WERI-Rb-1 (cell line): ENCODE data around the gene RFTN1.

ENCODE experiments used
- DNase-seq: peaks from one replicate; pipeline ENCODE4 v3.0.0-alpha.2; 2020
- H3K27ac ChIP-seq: fragments of 250-450 bp; sonication (Bioruptor Pico); 2 replicates; pipeline ENCODE4 v1.5.1; 2020; ENCODE audit warnings: mild to moderate bottlenecking, moderate library complexity
- H3K27me3 ChIP-seq: fragments of 250-450 bp; sonication (Bioruptor Pico); 2 replicates; pipeline ENCODE4 v1.5.1; 2021; ENCODE audit warnings: mild to moderate bottlenecking, low read depth, moderate library complexity; ENCODE audit not compliant: insufficient read depth, severe bottlenecking
- H3K36me3 ChIP-seq: fragments of 250-450 bp; sonication (Bioruptor Pico); 2 replicates; pipeline ENCODE4 v1.5.1; 2020; ENCODE audit warnings: mild to moderate bottlenecking, moderate library complexity
- H3K4me3 ChIP-seq: 2 replicates; pipeline ENCODE4 v1.5.1; 2011; ENCODE audit warnings: low read depth, mild to moderate bottlenecking, control low read depth, low read length
- H3K9me3 ChIP-seq: fragments of 250-450 bp; sonication (Bioruptor Pico); 2 replicates; pipeline ENCODE4 v1.5.1; 2021; ENCODE audit warnings: mild to moderate bottlenecking, moderate library complexity; ENCODE audit not compliant: severe bottlenecking
- CTCF ChIP-seq: IDR thresholded peaks from 2 replicates; pipeline ENCODE4 v1.5.1; 2011; ENCODE audit warnings: low read depth, mild to moderate bottlenecking, control low read depth, inconsistent platforms, low read length

The RFTN1 gene

DNA sequence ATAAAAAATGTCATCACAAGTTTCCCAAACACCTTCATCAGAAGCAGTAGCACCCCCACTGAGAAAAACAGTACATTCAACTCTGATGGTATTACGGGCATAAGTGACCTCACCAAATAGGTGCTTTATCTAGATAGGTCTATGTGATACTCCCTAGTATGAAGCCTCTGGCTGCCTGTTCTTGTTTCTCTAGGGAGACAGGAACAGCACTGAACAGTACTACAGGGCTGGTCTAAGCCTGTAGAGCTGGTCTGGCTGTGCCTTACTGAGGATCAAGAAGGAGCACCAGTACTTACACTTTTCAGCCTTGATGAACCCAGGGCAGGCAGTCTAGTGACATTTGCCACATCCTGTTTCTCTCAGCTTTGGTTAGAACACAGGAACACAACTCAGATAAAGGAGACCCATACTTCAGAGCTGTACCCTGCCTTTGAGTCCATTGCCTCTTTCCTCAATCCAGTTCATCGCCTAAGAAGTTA is 212.6 kb downstream of the RFTN1 start:
- no peak for DNase-seq
- H3K36me3 ChIP-seq, result peaks cover 9% of the 10 kb centered on the region
- H3K27ac ChIP-seq, result no peak overlapping the region
- TF ChIP-seq CTCF, result no peak
- H3K9me3 ChIP-seq, result no peaks in the 10 kb centered on the region
- H3K27me3 ChIP-seq, result no peaks in the 10 kb centered on the region
- H3K4me3 ChIP-seq, result no peak overlapping the region

GRCh38 chr3:16300307-16300706 is 213.2 kb downstream of the RFTN1 start:
- no peak for DNase-seq
- H3K27ac ChIP-seq, result no peak overlapping the region
- peaks cover 15% of the 10 kb centered on the region for H3K36me3 ChIP-seq
- H3K4me3 ChIP-seq, result no peak overlapping the region
- no peak for TF ChIP-seq CTCF
- H3K27me3 ChIP-seq, result no peaks in the 10 kb centered on the region
- no peaks in the 10 kb centered on the region for H3K9me3 ChIP-seq

- no peak for TF ChIP-seq CTCF
- H3K27ac ChIP-seq, result no peak overlapping the region
- H3K9me3 ChIP-seq, result no peaks in the 10 kb centered on the region
- no peaks in the 10 kb centered on the region for H3K27me3 ChIP-seq
- DNase-seq, result no peak
- peaks cover 21% of the 10 kb centered on the region for H3K36me3 ChIP-seq
- no peak overlapping the region for H3K4me3 ChIP-seq
Observed at GRCh38 chr3:16299746-16300145, 213.8 kb downstream of the RFTN1 start.

- TF ChIP-seq CTCF, result no peak
- Histone ChIP-seq H3K36me3 (peaks cover 21% of the 10 kb centered on the region), H3K27ac (no peak overlapping the region)
Observed at GRCh38 chr3:16298891-16299290, 214.6 kb downstream of the RFTN1 start.

GRCh38 chr3:16297997-16298885 is 215.3 kb downstream of the RFTN1 start:
- Histone ChIP-seq H3K36me3 (peaks cover 21% of the 10 kb centered on the region), H3K27me3 (no peaks in the 10 kb centered on the region), H3K4me3 (no peak overlapping the region), H3K9me3 (peaks cover 3% of the 10 kb centered on the region), H3K27ac (no peak overlapping the region)
- TF ChIP-seq CTCF, result no peak
- no peak for DNase-seq

More at GRCh38 chr3:16298891-16299290, 214.6 kb downstream of the RFTN1 start:
- Histone ChIP-seq H3K4me3 (no peak overlapping the region), H3K27me3 (no peaks in the 10 kb centered on the region), H3K9me3 (no peaks in the 10 kb centered on the region)
- no peak for DNase-seq
